H1 (cell line): ENCODE measurements around the gene RAB30. TPM values are rescaled to one million over a fixed set of nuclear protein-coding genes. Genes with fewer than 3 reads are reported as not detected.

Experiments
- CTCF ChIA-PET: fragments of 300-600 bp; sonication (Branson Sonifier 250); formaldehyde crosslinking; loops from one replicate; lab custom pipeline; 2021; ENCODE audit not compliant: partially characterized antibody; lab: Charles Lee
- POLR2A ChIA-PET: fragments of 300-600 bp; sonication (Branson Sonifier 250); formaldehyde crosslinking; loops from one replicate; lab custom pipeline; 2021; ENCODE audit warnings: inconsistent platforms; ENCODE audit not compliant: partially characterized antibody; lab: Charles Lee
- DNase-seq, 2 experiments: peaks; one replicate each; pipeline versions ENCODE4 v3.0.0 to v3.0.0-alpha.2; 2010 to 2022; ENCODE audit warnings: low spot score in 2 of 2, low read depth in 1 of 2, mixed read lengths in 1 of 2
- FAIRE-seq: peaks from 2 replicates; lab custom pipeline; 2011; peaks lifted over from hg19 to GRCh38; lab: Jason Lieb, UNC
- H2AFZ ChIP-seq: 2 replicates; pipeline ENCODE4 v1.8.1; 2012; ENCODE audit warnings: low read length, inconsistent platforms
- H2AK5ac ChIP-seq: 2 replicates; pipeline ENCODE4 v1.6.1; 2013; ENCODE audit warnings: low read depth, low read length
- H2BK120ac ChIP-seq: replicated peaks from 2 replicates; pipeline ENCODE3; 2013; ENCODE audit warnings: low read depth, low read length, inconsistent platforms
- H2BK12ac ChIP-seq: 2 replicates; pipeline ENCODE4 v1.6.1; 2013; ENCODE audit warnings: low read depth, low read length
- H2BK15ac ChIP-seq: 2 replicates; pipeline ENCODE4 v1.6.1; 2013; ENCODE audit warnings: low read length
- H2BK20ac ChIP-seq: 2 replicates; pipeline ENCODE4 v1.6.1; 2013; ENCODE audit warnings: low read length
- H2BK5ac ChIP-seq: 2 replicates; pipeline ENCODE4 v1.6.1; 2013; ENCODE audit warnings: low read depth, low read length
- H3K14ac ChIP-seq: 2 replicates; pipeline ENCODE4 v1.6.1; 2013; ENCODE audit warnings: inconsistent platforms; ENCODE audit not compliant: insufficient read length
- H3K18ac ChIP-seq: 2 replicates; pipeline ENCODE4 v1.6.1; 2013; ENCODE audit warnings: low read length; ENCODE audit errors: extremely low read depth
- H3K23ac ChIP-seq: 2 replicates; pipeline ENCODE4 v1.6.1; 2013; ENCODE audit warnings: inconsistent platforms; ENCODE audit not compliant: insufficient read length
- H3K23me2 ChIP-seq: 2 replicates; pipeline ENCODE4 v1.6.1; 2013; ENCODE audit warnings: low read depth, low read length
- H3K27ac ChIP-seq: 2 replicates; pipeline ENCODE4 v1.6.1; 2011; ENCODE audit warnings: low read depth, low read length, inconsistent platforms
- H3K27me3 ChIP-seq, 4 experiments: replicated peaks in 1 of 4; 1 replicate in 1 of 4; 2 replicates in 3 of 4; pipeline versions ENCODE4 v1.6.1 to v1.8.1; 2011 to 2013; ENCODE audit warnings: low read length in 3 of 4, mild to moderate bottlenecking in 3 of 4, inconsistent platforms in 2 of 4, mixed read lengths in 2 of 4, moderate library complexity in 1 of 4; ENCODE audit not compliant: control insufficient read depth in 3 of 4, insufficient read depth in 3 of 4; ENCODE audit errors: extremely low read depth in 1 of 4
- H3K36me3 ChIP-seq, 4 experiments: 2 replicates each; pipeline versions ENCODE4 v1.6.1 to v1.8.1; 2011 to 2013; ENCODE audit warnings: mild to moderate bottlenecking in 4 of 4, low read length in 3 of 4, moderate library complexity in 2 of 4, control low read depth in 1 of 4, inconsistent platforms in 1 of 4; ENCODE audit not compliant: insufficient read depth in 4 of 4, control insufficient read depth in 2 of 4
- H3K4ac ChIP-seq: replicated peaks from 2 replicates; pipeline ENCODE3; 2013; ENCODE audit warnings: low read length, low read depth, mixed read lengths, inconsistent platforms; ENCODE audit not compliant: insufficient read length
- H3K4me1 ChIP-seq, 4 experiments: replicated peaks in 1 of 4; 1 replicate in 1 of 4; 2 replicates in 3 of 4; pipeline versions ENCODE4 v1.6.1 to v1.8.1; 2011 to 2013; ENCODE audit warnings: low read length in 3 of 4, inconsistent platforms in 2 of 4, mixed read lengths in 1 of 4; ENCODE audit not compliant: insufficient read depth in 4 of 4, control insufficient read depth in 3 of 4
- H3K4me2 ChIP-seq, 2 experiments: 2 replicates each; pipeline versions ENCODE4 v1.6.1 to v1.8.1; 2011 to 2013; ENCODE audit warnings: low read depth in 2 of 2, low read length in 2 of 2, control low read depth in 1 of 2, inconsistent platforms in 1 of 2, mild to moderate bottlenecking in 1 of 2; ENCODE audit not compliant: insufficient read depth in 1 of 2
- H3K4me3 ChIP-seq, 4 experiments: fragments of 200-600, 300-600 bp in 1 of 4; sonication (generic), shearing (Covaris generic), sonication (Bioruptor Twin) in 1 of 4; 2 replicates each; pipeline versions ENCODE4 v1.5.1 to v1.8.1; 2011 to 2016; ENCODE audit warnings: low read length in 4 of 4, low read depth in 3 of 4, control low read depth in 2 of 4, inconsistent platforms in 2 of 4, mild to moderate bottlenecking in 2 of 4, mixed read lengths in 1 of 4, moderate library complexity in 1 of 4; ENCODE audit not compliant: insufficient read depth in 2 of 4; ENCODE audit errors: extremely low read depth in 1 of 4
- H3K56ac ChIP-seq: replicated peaks from 2 replicates; pipeline ENCODE3; 2013; ENCODE audit warnings: low read depth, mild to moderate bottlenecking, mixed read lengths, low read length, inconsistent platforms; ENCODE audit not compliant: insufficient read length
- H3K79me1 ChIP-seq: 2 replicates; pipeline ENCODE4 v1.6.1; 2013; ENCODE audit warnings: low read depth, low read length, control low read depth
- H3K79me2 ChIP-seq, 2 experiments: 2 replicates each; pipeline versions ENCODE4 v1.6.1 to v1.8.1; 2012 to 2013; ENCODE audit warnings: low read length in 2 of 2, mild to moderate bottlenecking in 2 of 2, inconsistent platforms in 1 of 2; ENCODE audit not compliant: insufficient read depth in 2 of 2, control insufficient read depth in 1 of 2
- H3K9ac ChIP-seq, 4 experiments: replicated peaks in 1 of 4; 1 replicate in 1 of 4; 2 replicates in 3 of 4; pipeline versions ENCODE4 v1.6.1 to v1.8.1; 2011 to 2013; ENCODE audit warnings: low read depth in 3 of 4, low read length in 3 of 4, control low read depth in 2 of 4, mild to moderate bottlenecking in 2 of 4, moderate library complexity in 2 of 4, inconsistent platforms in 1 of 4; ENCODE audit errors: extremely low read depth in 1 of 4
- H3K9me3 ChIP-seq, 2 experiments: 2 replicates each; pipeline versions ENCODE4 v1.6.1 to v1.8.1; 2012 to 2013; ENCODE audit warnings: mild to moderate bottlenecking in 2 of 2, moderate library complexity in 2 of 2, control low read depth in 1 of 2, inconsistent platforms in 1 of 2, low read depth in 1 of 2, low read length in 1 of 2, mixed read lengths in 1 of 2; ENCODE audit not compliant: insufficient read depth in 2 of 2
- H4K20me1 ChIP-seq, 2 experiments: replicated peaks in 1 of 2; 2 replicates each; pipeline versions ENCODE3 to v1.8.1; 2011 to 2013; ENCODE audit warnings: inconsistent platforms in 2 of 2, low read length in 2 of 2, mild to moderate bottlenecking in 1 of 2; ENCODE audit not compliant: insufficient read depth in 2 of 2, control insufficient read depth in 1 of 2
- H4K5ac ChIP-seq: 2 replicates; pipeline ENCODE4 v1.6.1; 2013; ENCODE audit warnings: low read length, low read depth, mixed read lengths, inconsistent platforms; ENCODE audit not compliant: insufficient read length
- H4K8ac ChIP-seq: 2 replicates; pipeline ENCODE4 v1.8.0; 2013; ENCODE audit warnings: mild to moderate bottlenecking, moderate library complexity, low read length, inconsistent platforms; ENCODE audit not compliant: insufficient read depth; ENCODE audit errors: extremely low read depth
- H4K91ac ChIP-seq: replicated peaks from 2 replicates; pipeline ENCODE3; 2013; ENCODE audit warnings: low read length, mixed read lengths, inconsistent platforms; ENCODE audit not compliant: insufficient read length
- CTCF ChIP-seq, 3 experiments: IDR thresholded peaks; 1 replicate in 2 of 3; 2 replicates in 1 of 3; pipeline versions ENCODE4 v1.5.1 to v1.6.1; 2011; ENCODE audit warnings: low read length in 3 of 3, mild to moderate bottlenecking in 3 of 3, inconsistent platforms in 2 of 3, low read depth in 1 of 3, moderate library complexity in 1 of 3; ENCODE audit not compliant: insufficient read depth in 1 of 3; ENCODE audit errors: control extremely low read depth in 1 of 3
- EP300 ChIP-seq, 2 experiments: IDR thresholded peaks; 1 replicate in 1 of 2; 2 replicates in 1 of 2; pipeline ENCODE4 v1.6.1; 2011 to 2012; ENCODE audit warnings: low read depth in 2 of 2, low read length in 2 of 2, mild to moderate bottlenecking in 2 of 2, borderline replicate concordance in 1 of 2, inconsistent platforms in 1 of 2, moderate library complexity in 1 of 2
- JUN ChIP-seq: IDR thresholded peaks from 2 replicates; pipeline ENCODE4 v1.6.1; 2011; ENCODE audit warnings: low read depth, mild to moderate bottlenecking, improper control_type of control experiment, low read length
- RFX5 ChIP-seq: IDR thresholded peaks from 2 replicates; pipeline ENCODE4 v1.6.1; 2011; ENCODE audit warnings: low read depth, low read length, improper control_type of control experiment, borderline replicate concordance
- SP2 ChIP-seq: IDR thresholded peaks from 2 replicates; pipeline ENCODE4 v1.6.1; 2012; ENCODE audit warnings: mild to moderate bottlenecking, low read length, inconsistent platforms
- SP4 ChIP-seq: IDR thresholded peaks from 2 replicates; pipeline ENCODE4 v1.6.1; 2012; ENCODE audit warnings: low read length, inconsistent platforms
- SUZ12 ChIP-seq: fragments of 200-600 bp; sonication (generic); IDR thresholded peaks from 2 replicates; pipeline ENCODE4 v1.6.1; 2012; ENCODE audit warnings: mild to moderate bottlenecking, inconsistent platforms, low read length, moderate library complexity, mixed read lengths
- TAF7 ChIP-seq: optimal IDR thresholded peaks from 2 replicates; pipeline ENCODE3; 2011; ENCODE audit warnings: low read depth, mild to moderate bottlenecking, inconsistent platforms, low read length, moderate library complexity, borderline replicate concordance
- TBP ChIP-seq: IDR thresholded peaks from 2 replicates; pipeline ENCODE4 v1.6.1; 2011; ENCODE audit warnings: low read depth, low read length, improper control_type of control experiment
- WGBS, 2 experiments: shearing (Covaris generic) in 1 of 2; methylation state at CpG; one replicate each; pipeline versions ENCODE4 v1.1.6 to v1.1.7; 2013 to 2015; ENCODE audit warnings: low lambda C conversion rate in 2 of 2, mixed read lengths in 2 of 2, inconsistent platforms in 1 of 2, low coverage in 1 of 2, missing lambda C conversion rate in 1 of 2; ENCODE audit not compliant: insufficient replicate concordance in 2 of 2, insufficient coverage in 1 of 2, insufficient read length in 1 of 2; ENCODE audit errors: extremely low coverage in 1 of 2, missing lambda C conversion rate in 1 of 2; 5-methylcytosine and 5-hydroxymethylcytosine counted together
- polyA plus RNA-seq, 7 experiments: library from polyadenylated mRNA; depleted of rRNA in 3 of 7; stranded (reverse) in 5 of 7; unstranded in 2 of 7; fragments of >200 nt in 5 of 7; fragments of 200-250 nt in 2 of 7; gene quantifications; 1 replicate in 5 of 7; 2 replicates in 1 of 7; 4 replicates in 1 of 7; pipeline versions ENCODE4 v1.2.1 to v1.2.3, GENCODE V29; 2011 to 2013; ENCODE audit warnings: missing spikeins in 2 of 7, mixed read lengths in 2 of 7
- total RNA-seq: library from RNA; stranded (reverse); fragmentation: NEBNext Ultra II Directional; extraction: Animal tissue kit (Norgen Biotek cat#: 25700); gene quantifications from 2 replicates; pipeline ENCODE4 v1.2.1, GENCODE V29; 2021

Gene RAB30
- total and polyA plus RNA-seq, 2 of the 8 experiments (the other 6 are each of a cell fraction or from before 2014, with no cell fraction given), result 1.6 to 11.7 TPM

DNA sequence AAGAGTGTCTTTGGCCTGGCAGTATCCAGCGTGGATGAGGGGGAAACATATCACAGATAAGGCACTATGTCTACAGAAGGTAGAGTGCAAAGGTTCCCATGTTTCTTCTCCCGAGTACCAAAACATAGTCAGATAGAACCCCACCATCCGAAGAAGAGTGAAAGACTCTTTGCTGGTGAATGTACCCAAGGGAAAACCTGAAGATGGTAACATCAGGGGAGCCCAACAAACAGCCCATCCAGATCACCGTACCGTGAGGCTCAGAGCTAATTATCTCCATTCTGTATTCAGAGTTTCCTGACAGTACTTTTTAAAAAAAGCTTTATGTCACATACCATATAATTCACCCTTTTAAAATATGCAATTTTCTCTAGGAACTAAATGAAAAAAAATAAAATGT lies 44.4 kb downstream of the RAB30 start:
- no peak for TF ChIP-seq JUN
- TF ChIP-seq TAF7, result no peak
- TF ChIP-seq SUZ12, result no peak
- no peak for TF ChIP-seq SP4
- TF ChIP-seq EP300 (IDR thresholded peaks at IDR 0.05; ENCODE audit: borderline replicate concordance in 1 of 2, low read depth in 2 of 2, low read length in 2 of 2), result no peak
- no peak for TF ChIP-seq TBP
- TF ChIP-seq CTCF (IDR thresholded peaks at IDR 0.05; ENCODE audit: control extremely low read depth in 1 of 3, insufficient read depth in 1 of 3, low read depth in 1 of 3, low read length in 3 of 3), result no peak
- TF ChIP-seq SP2, result no peak
- TF ChIP-seq RFX5, result no peak
- Histone ChIP-seq H4K8ac (no peak overlapping the region), H3K18ac (no peak overlapping the region), H3K9me3 (no peaks in the 10 kb centered on the region), H2BK15ac (no peak overlapping the region), H4K20me1 (no peaks in the 10 kb centered on the region), H3K36me3 (no peaks in the 10 kb centered on the region), H3K56ac (no peak overlapping the region), H3K79me1 (no peaks in the 10 kb centered on the region), H2BK5ac (no peak overlapping the region), H3K23me2 (no peaks in the 10 kb centered on the region), H3K27me3 (no peaks in the 10 kb centered on the region), H3K4me2 (no peak overlapping the region), H4K91ac (no peak overlapping the region), H2AFZ (no peak overlapping the region), H2BK20ac (no peak overlapping the region), H3K4me1 (peaks cover 0 to 9% (median 7%) of the 10 kb centered on the region in 4 experiments; a peak in 4 of 7 replicates), H2AK5ac (no peak overlapping the region), H3K9ac (no peak overlapping the region), H2BK120ac (no peak overlapping the region), H3K23ac (no peak overlapping the region), H4K5ac (no peak overlapping the region), H3K4me3 (no peak overlapping the region), H3K27ac (no peak overlapping the region), H3K4ac (no peak overlapping the region), H3K14ac (no peak overlapping the region), H3K79me2 (no peaks in the 10 kb centered on the region; a peak in 1 of 4 replicates), H2BK12ac (no peak overlapping the region)
- CTCF ChIA-PET, result interaction anchor here (1.6 kb wide), 1 partner anchor 19 kb away, joined by 3 read pairs; no protein-coding TSS in a partner anchor
- DNase-seq (no peak), FAIRE-seq (no peak)
- POLR2A ChIA-PET, result no interaction called here
- 90% methylated on average over 5 of the region's 5 CpGs; no CpG with 5 or more reads in 1 of the 2 experiments for WGBS, 2 experiments
